ENCODE results near the gene SPATA2.

DNA sequence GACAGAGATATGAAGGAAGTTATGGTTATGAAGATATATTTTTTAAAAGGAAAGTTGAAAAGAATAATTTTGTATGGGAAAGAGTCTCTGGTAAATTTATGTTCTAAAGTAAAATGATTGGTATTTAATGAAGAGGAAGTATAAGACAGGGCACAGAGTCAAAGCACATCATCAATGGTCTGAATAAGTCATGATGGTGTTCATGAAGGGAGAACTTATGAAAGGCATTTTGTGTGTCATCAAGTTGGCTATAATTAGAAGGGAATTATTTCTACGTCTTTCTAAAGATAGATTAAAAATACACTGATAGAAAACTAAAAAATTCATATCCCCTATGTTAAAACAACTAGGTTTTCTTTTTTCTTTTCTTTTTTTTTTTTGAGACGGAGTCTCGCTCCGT, 46.1 kb upstream of the SPATA2 start:
- TF ChIP-seq CTCF (IDR thresholded peaks at IDR 0.05) (no peak), EP300 (IDR thresholded peaks at IDR 0.05) (no peak)
